H1 (cell line): Measurements from ENCODE around the gene LAMB3. TPM values are rescaled to one million over a fixed set of nuclear protein-coding genes. Genes with fewer than 3 reads are reported as not detected.

ENCODE experiments used
- BCL11A ChIP-seq, 2 experiments: IDR thresholded peaks; one replicate each; pipeline ENCODE4 v1.6.1; 2011; ENCODE audit warnings: low read depth in 2 of 2, low read length in 2 of 2, mild to moderate bottlenecking in 2 of 2
- BRCA1 ChIP-seq: IDR thresholded peaks from 2 replicates; pipeline ENCODE4 v1.6.1; 2012; ENCODE audit warnings: low read depth, low read length, improper control_type of control experiment
- CEBPB ChIP-seq: IDR thresholded peaks from 2 replicates; pipeline ENCODE4 v1.6.1; 2012; ENCODE audit warnings: low read depth, low read length
- CHD7 ChIP-seq: fragments of 300-600 bp; sonication (generic); IDR thresholded peaks from 2 replicates; pipeline ENCODE4 v1.7.1; 2012; ENCODE audit warnings: low read length, moderate library complexity, mild to moderate bottlenecking, inconsistent platforms; ENCODE audit not compliant: insufficient replicate concordance
- KDM5A ChIP-seq: fragments of 200-600 bp; IDR thresholded peaks from 2 replicates; pipeline ENCODE4 v1.7.1; 2012; ENCODE audit warnings: mild to moderate bottlenecking, low read length, inconsistent platforms, mixed read lengths
- NANOG ChIP-seq: IDR thresholded peaks from 2 replicates; pipeline ENCODE4 v1.6.1; 2011; ENCODE audit warnings: low read length, low read depth, mild to moderate bottlenecking, inconsistent platforms; ENCODE audit not compliant: insufficient read depth, poor library complexity, severe bottlenecking
- SAP30 ChIP-seq: fragments of 300-600 bp; sonication (generic); IDR thresholded peaks from 2 replicates; pipeline ENCODE4 v1.7.1; 2012; ENCODE audit warnings: low read length, moderate library complexity, mild to moderate bottlenecking, inconsistent platforms; ENCODE audit not compliant: insufficient read depth, insufficient replicate concordance
- SIX5 ChIP-seq: IDR thresholded peaks from 2 replicates; pipeline ENCODE4 v1.6.1; 2011; ENCODE audit warnings: mild to moderate bottlenecking, low read depth, low read length
- TAF7 ChIP-seq: optimal IDR thresholded peaks from 2 replicates; pipeline ENCODE3; 2011; ENCODE audit warnings: low read depth, mild to moderate bottlenecking, inconsistent platforms, low read length, moderate library complexity, borderline replicate concordance
- TBP ChIP-seq: IDR thresholded peaks from 2 replicates; pipeline ENCODE4 v1.6.1; 2011; ENCODE audit warnings: low read depth, low read length, improper control_type of control experiment
- TCF12 ChIP-seq: IDR thresholded peaks from 2 replicates; pipeline ENCODE4 v1.6.1; 2011; ENCODE audit warnings: low read depth, mild to moderate bottlenecking, low read length
- polyA plus RNA-seq, 7 experiments: library from polyadenylated mRNA; depleted of rRNA in 3 of 7; stranded (reverse) in 5 of 7; unstranded in 2 of 7; fragments of >200 nt in 5 of 7; fragments of 200-250 nt in 2 of 7; gene quantifications; 1 replicate in 5 of 7; 2 replicates in 1 of 7; 4 replicates in 1 of 7; pipeline versions ENCODE4 v1.2.1 to v1.2.3, GENCODE V29; 2011 to 2013; ENCODE audit warnings: missing spikeins in 2 of 7, mixed read lengths in 2 of 7
- total RNA-seq: library from RNA; stranded (reverse); fragmentation: NEBNext Ultra II Directional; extraction: Animal tissue kit (Norgen Biotek cat#: 25700); gene quantifications from 2 replicates; pipeline ENCODE4 v1.2.1, GENCODE V29; 2021

LAMB3 gene
- total and polyA plus RNA-seq, 2 of the 8 experiments (the other 6 are each of a cell fraction or from before 2014, with no cell fraction given): 0.45 to 0.50 TPM

- TF ChIP-seq CHD7 (no peak), BRCA1 (no peak), KDM5A (no peak), NANOG (no peak), TBP (no peak), TAF7 (no peak), CEBPB (no peak), SIX5 (no peak), BCL11A (IDR thresholded peaks at IDR 0.05; ENCODE audit: low read depth in 2 of 2, low read length in 2 of 2) (no peak), SAP30 (no peak), TCF12 (no peak)
Measured at GRCh38 chr1:209613400-209614150, 38.6 kb downstream of the LAMB3 start (continued).
